ENCODE measurements around the gene LRRC34. TPM values are rescaled to one million over a fixed set of nuclear protein-coding genes. Genes with fewer than 3 reads are reported as not detected.

Gene LRRC34
- total RNA-seq, 1 donor from 2014 or later: 1.5 TPM

DNA sequence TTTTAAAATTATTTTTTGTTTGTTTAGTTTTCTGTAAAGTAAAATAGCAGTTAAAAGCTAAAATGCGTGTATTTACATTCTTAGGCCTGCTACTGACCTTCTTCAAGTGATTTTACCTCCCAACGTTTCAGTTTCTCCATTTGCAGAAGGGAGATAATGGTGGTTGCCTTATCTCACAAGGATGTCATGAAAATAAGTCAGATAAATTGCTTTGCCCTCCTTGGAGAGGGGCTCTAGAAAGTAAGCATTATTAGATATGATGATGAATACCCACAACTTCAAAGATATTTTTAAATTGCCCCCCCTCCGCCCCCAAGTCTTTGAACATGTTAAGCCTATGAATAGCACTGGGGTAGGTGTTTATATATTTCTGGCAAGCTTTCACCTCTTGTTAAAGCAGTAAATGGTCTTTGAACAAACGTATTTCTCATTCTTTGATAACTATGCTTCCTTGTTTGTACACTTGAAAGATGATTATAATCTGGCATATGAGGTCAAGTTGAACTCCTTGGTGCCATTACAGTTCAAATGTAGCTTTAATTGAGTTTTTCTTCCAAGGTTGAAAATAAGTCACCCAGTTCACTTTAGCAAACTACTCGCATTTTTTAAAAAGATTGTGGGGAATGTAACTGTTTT, 54.2 kb downstream of the LRRC34 start:
- TF ChIP-seq, protein P1, sequence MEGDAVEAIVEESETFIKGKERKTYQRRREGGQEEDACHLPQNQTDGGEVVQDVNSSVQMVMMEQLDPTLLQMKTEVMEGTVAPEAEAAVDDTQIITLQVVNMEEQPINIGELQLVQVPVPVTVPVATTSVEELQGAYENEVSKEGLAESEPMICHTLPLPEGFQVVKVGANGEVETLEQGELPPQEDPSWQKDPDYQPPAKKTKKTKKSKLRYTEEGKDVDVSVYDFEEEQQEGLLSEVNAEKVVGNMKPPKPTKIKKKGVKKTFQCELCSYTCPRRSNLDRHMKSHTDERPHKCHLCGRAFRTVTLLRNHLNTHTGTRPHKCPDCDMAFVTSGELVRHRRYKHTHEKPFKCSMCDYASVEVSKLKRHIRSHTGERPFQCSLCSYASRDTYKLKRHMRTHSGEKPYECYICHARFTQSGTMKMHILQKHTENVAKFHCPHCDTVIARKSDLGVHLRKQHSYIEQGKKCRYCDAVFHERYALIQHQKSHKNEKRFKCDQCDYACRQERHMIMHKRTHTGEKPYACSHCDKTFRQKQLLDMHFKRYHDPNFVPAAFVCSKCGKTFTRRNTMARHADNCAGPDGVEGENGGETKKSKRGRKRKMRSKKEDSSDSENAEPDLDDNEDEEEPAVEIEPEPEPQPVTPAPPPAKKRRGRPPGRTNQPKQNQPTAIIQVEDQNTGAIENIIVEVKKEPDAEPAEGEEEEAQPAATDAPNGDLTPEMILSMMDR (IDR thresholded peaks at IDR 0.05): no peak
- Mint-ChIP-seq H3K4me1 (ENCODE audit: unreplicated experiment) (peaks cover 5% of the 10 kb centered on the region), H3K27me3 (ENCODE audit: unreplicated experiment) (peaks cover 5% of the 10 kb centered on the region), H3K27ac (ENCODE audit: unreplicated experiment) (no peak overlapping the region), H3K4me3 (ENCODE audit: unreplicated experiment) (no peak overlapping the region), H3K36me3 (ENCODE audit: unreplicated experiment) (no peaks in the 10 kb centered on the region), H3K9me3 (ENCODE audit: unreplicated experiment) (no peaks in the 10 kb centered on the region)
- DNase-seq (ENCODE audit: extremely low spot score, unreplicated experiment): no peak

- Mint-ChIP-seq H3K9me3 (ENCODE audit: unreplicated experiment) (no peaks in the 10 kb centered on the region), H3K27me3 (ENCODE audit: unreplicated experiment) (peaks cover 19% of the 10 kb centered on the region), H3K4me3 (ENCODE audit: unreplicated experiment) (no peak overlapping the region), H3K4me1 (ENCODE audit: unreplicated experiment) (no peaks in the 10 kb centered on the region), H3K36me3 (ENCODE audit: unreplicated experiment) (no peaks in the 10 kb centered on the region), H3K27ac (ENCODE audit: unreplicated experiment) (no peak overlapping the region)
- TF ChIP-seq, protein P1 (IDR thresholded peaks at IDR 0.05): no peak
- DNase-seq (ENCODE audit: extremely low spot score, unreplicated experiment): no peak
These were observed 57.2 kb downstream of the LRRC34 start for GRCh38 chr3:169755488-169755887.

DNA sequence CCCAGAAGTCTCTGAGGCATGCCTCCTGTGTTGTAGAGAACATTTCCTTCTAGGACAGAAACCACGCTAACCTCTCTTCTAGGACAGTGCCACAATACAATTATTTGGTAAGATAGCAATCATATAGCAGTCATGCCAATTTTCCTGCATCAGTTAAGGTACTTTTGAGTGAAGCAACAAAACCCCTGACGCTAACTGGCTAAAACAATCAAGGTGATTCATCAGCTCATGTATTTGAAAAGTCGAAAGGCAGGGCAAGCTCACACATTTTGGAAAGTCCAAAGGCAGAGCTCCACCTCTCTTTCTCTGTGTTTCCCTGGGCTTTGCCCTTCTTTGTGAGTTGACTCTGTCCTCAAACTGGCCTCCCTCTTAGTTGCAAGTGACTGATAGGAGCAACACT, 58.0 kb downstream of the LRRC34 start:
- DNase-seq (ENCODE audit: extremely low spot score, unreplicated experiment): no peak
- no peaks in the 10 kb centered on the region for H3K4me1 Mint-ChIP-seq (ENCODE audit: unreplicated experiment)
- H3K9me3 Mint-ChIP-seq (ENCODE audit: unreplicated experiment): no peaks in the 10 kb centered on the region
- H3K27ac Mint-ChIP-seq (ENCODE audit: unreplicated experiment): no peak overlapping the region
- peaks cover 19% of the 10 kb centered on the region for H3K27me3 Mint-ChIP-seq (ENCODE audit: unreplicated experiment)
- TF ChIP-seq, protein P1 (IDR thresholded peaks at IDR 0.05): no peak
- no peaks in the 10 kb centered on the region for H3K36me3 Mint-ChIP-seq (ENCODE audit: unreplicated experiment)
- H3K4me3 Mint-ChIP-seq (ENCODE audit: unreplicated experiment): no peak overlapping the region

- H3K4me1 Mint-ChIP-seq (ENCODE audit: unreplicated experiment): no peaks in the 10 kb centered on the region
- H3K4me3 Mint-ChIP-seq (ENCODE audit: unreplicated experiment): no peak overlapping the region
- no peaks in the 10 kb centered on the region for H3K9me3 Mint-ChIP-seq (ENCODE audit: unreplicated experiment)
- no peak for DNase-seq (ENCODE audit: extremely low spot score, unreplicated experiment)
- H3K27ac Mint-ChIP-seq (ENCODE audit: unreplicated experiment): no peak overlapping the region
- TF ChIP-seq, protein P1 (IDR thresholded peaks at IDR 0.05): no peak
- peaks cover 38% of the 10 kb centered on the region for H3K27me3 Mint-ChIP-seq (ENCODE audit: unreplicated experiment)
- no peaks in the 10 kb centered on the region for H3K36me3 Mint-ChIP-seq (ENCODE audit: unreplicated experiment)
These were observed 60.8 kb downstream of the LRRC34 start for GRCh38 chr3:169751875-169752274.

DNA sequence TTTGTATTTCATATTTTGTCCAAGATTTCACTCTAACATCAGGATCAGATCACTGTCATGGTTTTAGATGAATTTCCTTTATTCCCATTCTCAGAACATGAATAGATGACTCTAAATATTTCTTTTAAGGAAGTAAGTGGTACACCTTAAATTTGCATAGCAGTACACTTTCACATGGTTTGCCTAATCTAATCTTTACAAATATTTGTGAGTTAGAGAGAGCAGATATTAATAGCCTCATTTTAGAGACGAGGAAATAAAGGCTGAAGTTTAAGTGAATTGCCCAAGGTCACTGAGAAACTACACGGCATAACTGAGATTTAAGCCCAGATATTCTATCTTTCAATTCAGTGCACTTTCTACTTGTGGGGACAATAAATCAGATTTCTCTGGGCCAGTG, 62.0 kb downstream of the LRRC34 start:
- no peak overlapping the region for H3K4me3 Mint-ChIP-seq (ENCODE audit: unreplicated experiment)
- no peaks in the 10 kb centered on the region for H3K4me1 Mint-ChIP-seq (ENCODE audit: unreplicated experiment)
- H3K27ac Mint-ChIP-seq (ENCODE audit: unreplicated experiment): no peak overlapping the region
- peaks cover 42% of the 10 kb centered on the region for H3K27me3 Mint-ChIP-seq (ENCODE audit: unreplicated experiment)
- TF ChIP-seq, protein P1 (IDR thresholded peaks at IDR 0.05): no peak
- H3K36me3 Mint-ChIP-seq (ENCODE audit: unreplicated experiment): no peaks in the 10 kb centered on the region
- H3K9me3 Mint-ChIP-seq (ENCODE audit: unreplicated experiment): no peaks in the 10 kb centered on the region
- no peak for DNase-seq (ENCODE audit: extremely low spot score, unreplicated experiment)
